Transverse colon (tissue), 4 donors: ENCODE measurements around the gene MMD.

Source experiments
- CTCF ChIP-seq, 5 experiments: fragments of 200-600 bp in 3 of 5; fragments of 450-650 bp in 2 of 5; sonication (generic) in 3 of 5; IDR thresholded peaks; 1 replicate in 2 of 5; 2 replicates in 3 of 5; pipeline ENCODE4 v1.5.1; 2016 to 2017; ENCODE audit warnings: antibody characterized with exemption in 5 of 5, inconsistent platforms in 3 of 5, mild to moderate bottlenecking in 2 of 5, moderate library complexity in 1 of 5
- EP300 ChIP-seq: sonication (generic); formaldehyde crosslinking; IDR thresholded peaks from one replicate; pipeline ENCODE4 v1.6.1; 2017; ENCODE audit warnings: antibody characterized with exemption, low read depth
- POLR2AphosphoS5 ChIP-seq, 3 donors: sonication (generic); formaldehyde crosslinking; IDR thresholded peaks; one replicate each; pipeline ENCODE4 v1.6.1; 2016; ENCODE audit warnings: antibody characterized with exemption in 3 of 3

GRCh38 chr17:55354941-55355340 is 66.7 kb downstream of the MMD start:
- no peak for TF ChIP-seq CTCF (IDR thresholded peaks at IDR 0.05)
- no peak for TF ChIP-seq POLR2AphosphoS5 (IDR thresholded peaks at IDR 0.05)
- no peak for TF ChIP-seq EP300
